OCI-LY1 (cell line): Measurements from ENCODE around the gene NRDE2.
A peak's percentile ranks its signal among the peaks of the same experiment; 100 is the strongest.

Experiments used
- H2AFZ ChIP-seq: fragments of 200-600 bp; sonication (generic), shearing (Covaris generic); 2 replicates; pipeline ENCODE4 v1.6.0; 2014; ENCODE audit warnings: antibody characterized with exemption, mild to moderate bottlenecking, low read length
- H3F3A ChIP-seq: fragments of 200-600 bp; sonication (generic), shearing (Covaris generic); 2 replicates; pipeline ENCODE4 v1.6.0; 2014; ENCODE audit warnings: mild to moderate bottlenecking, antibody characterized with exemption, low read length, moderate library complexity; ENCODE audit not compliant: insufficient read depth
- H3K27ac ChIP-seq: fragments of 200-600 bp; sonication (generic); 2 replicates; pipeline ENCODE4 v1.5.1; 2014; ENCODE audit warnings: low read length, mixed run types, mild to moderate bottlenecking, low read depth; ENCODE audit not compliant: poor library complexity, severe bottlenecking
- H3K27me3 ChIP-seq: fragments of 200-600 bp; sonication (generic); 2 replicates; pipeline ENCODE4 v1.6.0; 2014; ENCODE audit warnings: antibody characterized with exemption, mild to moderate bottlenecking, low read length, moderate library complexity; ENCODE audit not compliant: insufficient read depth
- H3K36me3 ChIP-seq: fragments of 200-600 bp; sonication (generic); 2 replicates; pipeline ENCODE4 v1.6.1; 2014; ENCODE audit warnings: mild to moderate bottlenecking, antibody characterized with exemption, low read length, moderate library complexity, mixed read lengths; ENCODE audit not compliant: insufficient read depth
- H3K4me1 ChIP-seq: fragments of 200-600 bp; sonication (generic); 2 replicates; pipeline ENCODE4 v1.5.1; 2014; ENCODE audit warnings: mild to moderate bottlenecking, low read length, moderate library complexity; ENCODE audit not compliant: insufficient read depth, severe bottlenecking
- H3K4me2 ChIP-seq: fragments of 200-600 bp; sonication (generic), shearing (Covaris generic); 2 replicates; pipeline ENCODE4 v1.6.1; 2014; ENCODE audit warnings: low read length
- H3K4me3 ChIP-seq: fragments of 200-600 bp; sonication (generic); 2 replicates; pipeline ENCODE4 v1.5.1; 2014; ENCODE audit warnings: low read length, low read depth, mild to moderate bottlenecking, mixed read lengths; ENCODE audit not compliant: poor library complexity, severe bottlenecking
- H3K79me2 ChIP-seq: fragments of 200-600 bp; shearing (Covaris generic); 2 replicates; pipeline ENCODE4 v1.6.1; 2016; ENCODE audit warnings: mixed run types, low read length, mixed read lengths; ENCODE audit not compliant: insufficient read depth
- H3K9ac ChIP-seq: fragments of 200-600 bp; sonication (generic), shearing (Covaris generic); 2 replicates; pipeline ENCODE4 v1.6.1; 2014; ENCODE audit warnings: mild to moderate bottlenecking, low read length, mixed read lengths
- H3K9me2 ChIP-seq: fragments of 200-600 bp; sonication (generic), shearing (Covaris generic); 2 replicates; pipeline ENCODE4 v1.6.1; 2014; ENCODE audit warnings: low read depth, mild to moderate bottlenecking, low read length, mixed read lengths
- H3K9me3 ChIP-seq: fragments of 200-600 bp; shearing (Covaris generic); 2 replicates; pipeline ENCODE4 v1.6.1; 2014; ENCODE audit warnings: low read length, mixed read lengths
- H4K20me1 ChIP-seq: fragments of 200-600 bp; sonication (generic), shearing (Covaris generic); 2 replicates; pipeline ENCODE4 v1.6.0; 2016; ENCODE audit warnings: mild to moderate bottlenecking, low read length; ENCODE audit not compliant: insufficient read depth
- CTCF ChIP-seq: fragments of 200-600 bp; sonication (generic), shearing (Covaris generic); IDR thresholded peaks from 2 replicates; pipeline ENCODE4 v1.5.1; 2017; ENCODE audit warnings: mild to moderate bottlenecking, antibody characterized with exemption, low read length, moderate library complexity, mixed read lengths
- EZH2 ChIP-seq: fragments of 200-600 bp; sonication (generic), shearing (Covaris generic); IDR thresholded peaks from 2 replicates; pipeline ENCODE4 v1.8.0; 2017; ENCODE audit warnings: borderline replicate concordance, mixed run types, mild to moderate bottlenecking, antibody characterized with exemption, low read length, moderate library complexity, mixed read lengths

The NRDE2 gene

GRCh38 chr14:90274019-90274418 lies 57.7 kb downstream of the NRDE2 start:
- Histone ChIP-seq H3K9me3 (no peaks in the 10 kb centered on the region), H3K36me3 (peaks cover 68% of the 10 kb centered on the region), H3K4me1 (no peaks in the 10 kb centered on the region), H3F3A (no peaks in the 10 kb centered on the region), H3K9ac (no peak overlapping the region), H3K4me3 (no peak overlapping the region), H4K20me1 (no peaks in the 10 kb centered on the region), H3K27ac (no peak overlapping the region), H3K79me2 (no peaks in the 10 kb centered on the region), H2AFZ (no peak overlapping the region), H3K27me3 (no peaks in the 10 kb centered on the region), H3K4me2 (no peak overlapping the region), H3K9me2 (no peaks in the 10 kb centered on the region)
- TF ChIP-seq CTCF (peak; percentile 48), EZH2 (no peak)

- Histone ChIP-seq H3K9ac (no peak overlapping the region), H3K9me2 (no peaks in the 10 kb centered on the region), H3K4me2 (no peak overlapping the region), H3K4me3 (no peak overlapping the region), H3K4me1 (no peaks in the 10 kb centered on the region), H3F3A (no peaks in the 10 kb centered on the region), H3K27ac (no peak overlapping the region), H4K20me1 (no peaks in the 10 kb centered on the region), H3K27me3 (no peaks in the 10 kb centered on the region), H3K36me3 (peaks cover 68% of the 10 kb centered on the region), H2AFZ (no peak overlapping the region), H3K9me3 (no peaks in the 10 kb centered on the region), H3K79me2 (no peaks in the 10 kb centered on the region)
- TF ChIP-seq CTCF, result no peak
- no peak for TF ChIP-seq EZH2
Observed at GRCh38 chr14:90273532-90273931, 58.2 kb downstream of the NRDE2 start.

- Histone ChIP-seq H3K9me2 (no peaks in the 10 kb centered on the region), H3F3A (no peaks in the 10 kb centered on the region), H3K4me3 (no peak overlapping the region), H3K9me3 (no peaks in the 10 kb centered on the region), H3K79me2 (no peaks in the 10 kb centered on the region), H3K27me3 (no peaks in the 10 kb centered on the region), H4K20me1 (no peaks in the 10 kb centered on the region), H3K9ac (no peak overlapping the region), H3K4me1 (no peaks in the 10 kb centered on the region), H2AFZ (no peak overlapping the region), H3K27ac (no peak overlapping the region), H3K4me2 (no peak overlapping the region), H3K36me3 (peaks cover 73% of the 10 kb centered on the region)
- TF ChIP-seq EZH2 (no peak), CTCF (no peak)
Observed at GRCh38 chr14:90272523-90272922, 59.2 kb downstream of the NRDE2 start.
